ENCODE data around the gene PHYHD1.

Gene PHYHD1

GRCh38 chr9:128921881-128922763 lies 1.3 kb downstream of the PHYHD1 start:
- no peak for DNase-seq
- Mint-ChIP-seq H3K27me3 (no peaks in the 10 kb centered on the region), H3K27ac (no peak overlapping the region), H3K4me1 (peaks cover 24% of the 10 kb centered on the region), H3K4me3 (no peak overlapping the region), H3K9me3 (no peaks in the 10 kb centered on the region), H3K36me3 (peaks cover 20% of the 10 kb centered on the region)
- CTCF ChIA-PET = interaction anchor here (0.9 to 9.5 kb wide), 3 partner anchors 44 to 276 kb away, joined by 3 to 153 read pairs (median 5); no protein-coding TSS in a partner anchor

DNA sequence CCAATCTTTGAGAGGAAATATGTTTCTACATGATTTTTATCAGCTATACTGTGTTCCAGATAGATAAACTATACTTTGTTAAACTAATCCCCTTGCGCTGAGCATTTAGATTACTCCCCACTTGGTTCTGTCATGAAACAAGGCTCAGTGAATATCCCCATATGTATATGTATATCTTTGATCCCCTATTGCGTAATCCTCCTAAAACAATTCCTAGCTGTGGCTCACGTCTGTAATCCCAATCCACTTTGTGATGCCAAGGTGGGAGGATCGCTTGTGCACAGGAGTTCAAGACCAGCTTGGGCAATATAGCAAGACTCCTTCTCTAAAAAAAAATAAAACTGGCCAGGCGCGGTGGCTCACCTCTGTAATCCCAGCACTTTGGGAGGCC lies 2.7 kb downstream of the PHYHD1 start:
- Mint-ChIP-seq H3K27me3 (no peaks in the 10 kb centered on the region), H3K27ac (no peak overlapping the region), H3K4me3 (no peak overlapping the region), H3K9me3 (no peaks in the 10 kb centered on the region), H3K36me3 (peaks cover 9% of the 10 kb centered on the region), H3K4me1 (peaks cover 33% of the 10 kb centered on the region)
- CTCF ChIA-PET = interaction anchor here (0.9 to 9.5 kb wide), 7 partner anchors 21 to 277 kb away, joined by 3 to 153 read pairs (median 5); partner anchors contain the start of genes ENDOG and SPOUT1
- DNase-seq = no peak

GRCh38 chr9:128927731-128928411 lies 7.1 kb downstream of the PHYHD1 start:
- Mint-ChIP-seq H3K9me3 (no peaks in the 10 kb centered on the region), H3K4me1 (peaks cover 24% of the 10 kb centered on the region), H3K36me3 (no peaks in the 10 kb centered on the region), H3K4me3 (no peak overlapping the region), H3K27ac (peak overlapping the region; percentile 0), H3K27me3 (no peaks in the 10 kb centered on the region)
- peak; percentile 63 for DNase-seq
- CTCF ChIA-PET = interaction anchor here (0.7 to 9.5 kb wide), 27 partner anchors 9 to 290 kb away, joined by 3 to 153 read pairs (median 6); partner anchors contain the start of genes ENDOG, KYAT1, LRRC8A and SPOUT1

DNA sequence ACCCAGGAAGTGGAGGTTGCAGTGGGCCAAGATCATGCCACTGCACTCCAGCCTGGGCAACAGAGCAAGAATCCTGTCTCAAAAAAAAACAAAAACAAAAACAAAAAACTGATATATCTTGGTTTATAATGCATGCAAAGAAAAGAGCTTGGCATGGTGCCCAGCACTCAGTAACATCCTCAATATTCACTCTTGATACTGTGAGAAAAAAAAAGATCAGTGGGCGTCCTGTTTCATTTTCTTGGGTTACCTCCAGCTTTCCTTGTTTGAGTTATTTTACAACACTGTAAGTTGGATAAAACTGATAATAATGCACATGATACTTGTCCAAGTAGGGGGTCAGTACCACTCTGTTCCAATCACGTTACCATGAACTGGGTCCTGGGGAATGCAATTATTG lies 7.8 kb downstream of the PHYHD1 start:
- H3K27me3 Mint-ChIP-seq = peaks cover 2% of the 10 kb centered on the region
- H3K4me3 Mint-ChIP-seq = no peak overlapping the region
- no peaks in the 10 kb centered on the region for H3K36me3 Mint-ChIP-seq
- CTCF ChIA-PET = interaction anchor here (0.6 to 9.5 kb wide), 27 partner anchors 8 to 291 kb away, joined by 3 to 153 read pairs (median 6); partner anchors contain the start of genes ENDOG, KYAT1, LRRC8A and SPOUT1
- H3K4me1 Mint-ChIP-seq = peaks cover 24% of the 10 kb centered on the region
- no peaks in the 10 kb centered on the region for H3K9me3 Mint-ChIP-seq
- DNase-seq = no peak
- peak overlapping the region; percentile 19 for H3K27ac Mint-ChIP-seq

DNA sequence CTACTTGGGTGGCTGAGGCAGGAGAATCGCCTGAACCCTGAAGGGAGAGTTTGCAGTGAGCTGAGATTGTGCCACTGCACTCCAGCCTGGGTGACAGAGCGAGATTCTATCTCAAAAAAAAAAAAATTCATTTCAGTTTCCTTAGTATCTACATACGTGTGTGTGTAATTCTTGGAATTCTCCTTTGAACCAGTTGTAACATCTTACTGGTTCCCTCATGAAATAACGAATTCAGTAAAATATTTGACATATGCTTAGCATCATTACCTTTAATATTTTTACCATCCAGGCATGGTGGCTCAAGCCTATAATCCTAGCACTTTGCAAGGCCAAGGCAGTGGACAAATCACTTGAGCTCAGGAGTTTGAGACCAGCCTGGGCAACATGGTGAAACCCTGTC lies 8.8 kb downstream of the PHYHD1 start:
- H3K9me3 Mint-ChIP-seq = no peaks in the 10 kb centered on the region
- H3K36me3 Mint-ChIP-seq = no peaks in the 10 kb centered on the region
- CTCF ChIA-PET = interaction anchor here (0.9 to 9.5 kb wide), 10 partner anchors 13 to 281 kb away, joined by 3 to 153 read pairs (median 8); partner anchors contain the start of genes KYAT1 and LRRC8A
- H3K27me3 Mint-ChIP-seq = peaks cover 6% of the 10 kb centered on the region
- H3K4me3 Mint-ChIP-seq = no peak overlapping the region
- H3K4me1 Mint-ChIP-seq = peaks cover 24% of the 10 kb centered on the region
- no peak for DNase-seq
- H3K27ac Mint-ChIP-seq = no peak overlapping the region

DNA sequence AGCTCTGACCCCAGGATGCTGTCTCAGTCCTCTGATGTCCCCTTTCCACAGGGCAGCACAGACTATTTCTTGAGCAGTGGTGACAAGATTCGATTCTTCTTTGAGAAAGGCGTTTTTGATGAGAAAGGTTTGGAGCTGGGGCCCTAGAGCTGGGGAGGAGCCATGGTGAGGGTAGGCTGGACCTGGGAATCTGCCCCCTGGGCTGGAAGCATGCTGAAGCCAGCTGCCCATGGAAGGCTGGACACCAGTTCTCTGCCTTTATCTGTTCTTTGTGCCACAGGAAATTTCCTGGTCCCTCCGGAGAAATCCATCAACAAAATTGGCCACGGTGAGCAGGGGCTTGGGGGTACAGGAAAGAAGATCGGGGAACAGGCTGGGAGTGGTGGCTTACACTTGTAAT lies 12.9 kb downstream of the PHYHD1 start:
- Mint-ChIP-seq H3K4me1 (no peaks in the 10 kb centered on the region), H3K27ac (no peak overlapping the region), H3K9me3 (no peaks in the 10 kb centered on the region), H3K27me3 (peaks cover 6% of the 10 kb centered on the region), H3K36me3 (no peaks in the 10 kb centered on the region), H3K4me3 (no peak overlapping the region)
- CTCF ChIA-PET = interaction anchor here (1.3 to 1.7 kb wide), 2 partner anchors 9 to 72 kb away, joined by 4 to 6 read pairs; no protein-coding TSS in a partner anchor
- no peak for DNase-seq

- CTCF ChIA-PET = interaction anchor here (2.4 kb wide), 1 partner anchor 8 kb away, joined by 11 read pairs; no protein-coding TSS in a partner anchor
- Mint-ChIP-seq H3K36me3 (no peaks in the 10 kb centered on the region), H3K27me3 (peaks cover 6% of the 10 kb centered on the region), H3K4me1 (no peaks in the 10 kb centered on the region), H3K4me3 (no peak overlapping the region), H3K9me3 (no peaks in the 10 kb centered on the region), H3K27ac (no peak overlapping the region)
- DNase-seq = no peak
These were observed 15.5 kb downstream of the PHYHD1 start for GRCh38 chr9:128936171-128936865.

DNA sequence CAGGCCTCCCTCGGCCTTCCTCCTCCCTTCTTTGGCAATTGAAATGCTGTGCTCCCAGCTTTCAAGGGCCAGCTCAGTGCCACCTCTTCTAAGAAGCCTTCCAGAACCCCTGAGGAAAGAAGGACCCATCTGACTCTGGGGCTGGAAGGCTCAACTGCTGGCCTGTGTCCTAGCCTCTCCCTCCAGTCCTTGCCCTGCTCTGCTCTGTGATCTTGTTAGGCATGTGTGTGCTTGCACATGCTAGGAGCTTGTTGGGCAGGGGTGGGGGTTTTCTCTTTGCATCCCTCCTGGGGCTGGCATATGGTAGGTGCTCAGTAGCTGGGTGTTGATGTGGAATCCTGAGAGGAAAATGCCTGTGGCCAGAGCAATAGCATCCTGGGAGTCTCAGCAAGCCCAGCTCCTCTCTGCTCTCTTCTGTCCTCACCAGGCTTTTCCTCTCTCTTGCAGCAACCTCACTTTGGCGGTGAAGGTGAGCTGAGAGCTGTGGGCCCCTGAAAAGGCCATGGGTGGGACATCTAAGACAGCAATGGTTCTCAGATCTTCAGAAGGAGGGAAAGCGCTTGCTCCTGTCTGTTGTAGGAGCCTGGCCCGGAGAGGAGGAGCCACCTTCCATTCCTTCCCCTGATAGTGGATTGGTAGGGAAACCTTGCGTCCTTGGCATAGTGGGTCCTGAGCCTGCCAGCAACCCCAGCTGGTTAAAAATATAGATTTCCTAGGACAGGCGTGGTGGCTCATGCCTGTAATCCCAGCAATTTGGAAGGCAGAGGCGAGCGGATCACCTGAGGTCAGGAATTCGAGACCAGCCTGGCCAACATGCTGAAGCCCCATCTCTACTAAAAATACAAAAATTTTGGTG lies 16.8 kb downstream of the PHYHD1 start:
- H3K4me3 Mint-ChIP-seq = no peak overlapping the region

GRCh38 chr9:128940271-128940921 lies 19.6 kb downstream of the PHYHD1 start:
- Mint-ChIP-seq H3K4me3 (no peak overlapping the region), H3K27ac (no peak overlapping the region), H3K27me3 (no peaks in the 10 kb centered on the region), H3K36me3 (no peaks in the 10 kb centered on the region), H3K4me1 (no peaks in the 10 kb centered on the region), H3K9me3 (no peaks in the 10 kb centered on the region)
- CTCF ChIA-PET = no interaction called here
- no peak for DNase-seq

More for the DNA sequence above, 16.8 kb downstream of the PHYHD1 start:
- H3K4me1 Mint-ChIP-seq = no peaks in the 10 kb centered on the region
- no peaks in the 10 kb centered on the region for H3K9me3 Mint-ChIP-seq
- H3K27ac Mint-ChIP-seq = no peak overlapping the region
- DNase-seq = no peak
- CTCF ChIA-PET = interaction anchor here (2.4 kb wide), 1 partner anchor 9 kb away, joined by 11 read pairs; no protein-coding TSS in a partner anchor
- no peaks in the 10 kb centered on the region for H3K36me3 Mint-ChIP-seq
- peaks cover 6% of the 10 kb centered on the region for H3K27me3 Mint-ChIP-seq

DNA sequence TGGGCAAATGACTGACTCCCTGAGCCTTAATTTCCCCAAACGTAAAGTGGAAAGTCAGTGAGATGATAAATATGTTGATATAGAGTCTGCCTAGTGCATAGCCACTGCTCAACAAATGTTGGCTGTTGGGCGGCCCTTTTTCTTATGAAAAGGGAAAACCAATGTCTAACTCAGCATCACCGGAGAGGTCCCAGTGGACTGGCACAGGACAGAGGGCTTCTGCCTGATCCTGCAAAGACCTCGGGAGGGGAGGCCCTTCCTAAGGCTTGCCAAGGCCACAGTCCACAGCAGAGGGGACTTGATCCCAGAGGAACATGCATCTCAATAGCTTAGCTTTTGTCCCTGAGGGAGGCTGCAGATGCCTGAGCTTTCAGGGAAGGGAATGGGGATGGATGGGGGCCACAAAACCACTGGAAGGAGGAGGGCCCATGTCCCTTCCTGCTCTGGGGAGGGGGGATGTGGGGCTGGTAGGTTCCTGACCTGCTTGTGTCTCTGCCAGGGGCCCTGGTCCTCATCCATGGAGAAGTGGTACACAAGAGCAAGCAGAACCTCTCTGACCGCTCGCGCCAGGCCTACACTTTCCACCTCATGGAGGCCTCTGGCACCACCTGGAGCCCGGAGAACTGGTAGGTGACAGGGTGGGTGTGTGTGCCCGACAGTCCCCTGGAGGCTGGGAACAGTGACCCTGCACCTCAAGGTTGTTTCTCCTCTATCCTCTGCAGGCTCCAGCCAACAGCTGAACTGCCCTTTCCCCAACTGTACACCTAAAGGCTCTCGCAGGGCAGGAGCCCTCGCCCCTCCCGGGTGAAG lies 20.4 kb downstream of the PHYHD1 start:
- Mint-ChIP-seq H3K27me3 (no peaks in the 10 kb centered on the region), H3K4me1 (peaks cover 7% of the 10 kb centered on the region), H3K9me3 (no peaks in the 10 kb centered on the region), H3K36me3 (peaks cover 6% of the 10 kb centered on the region), H3K27ac (no peak overlapping the region), H3K4me3 (no peak overlapping the region)
- DNase-seq = no peak
- CTCF ChIA-PET = interaction anchor here (1.4 kb wide), 1 partner anchor 77 kb away, joined by 4 read pairs; no protein-coding TSS in a partner anchor

DNA sequence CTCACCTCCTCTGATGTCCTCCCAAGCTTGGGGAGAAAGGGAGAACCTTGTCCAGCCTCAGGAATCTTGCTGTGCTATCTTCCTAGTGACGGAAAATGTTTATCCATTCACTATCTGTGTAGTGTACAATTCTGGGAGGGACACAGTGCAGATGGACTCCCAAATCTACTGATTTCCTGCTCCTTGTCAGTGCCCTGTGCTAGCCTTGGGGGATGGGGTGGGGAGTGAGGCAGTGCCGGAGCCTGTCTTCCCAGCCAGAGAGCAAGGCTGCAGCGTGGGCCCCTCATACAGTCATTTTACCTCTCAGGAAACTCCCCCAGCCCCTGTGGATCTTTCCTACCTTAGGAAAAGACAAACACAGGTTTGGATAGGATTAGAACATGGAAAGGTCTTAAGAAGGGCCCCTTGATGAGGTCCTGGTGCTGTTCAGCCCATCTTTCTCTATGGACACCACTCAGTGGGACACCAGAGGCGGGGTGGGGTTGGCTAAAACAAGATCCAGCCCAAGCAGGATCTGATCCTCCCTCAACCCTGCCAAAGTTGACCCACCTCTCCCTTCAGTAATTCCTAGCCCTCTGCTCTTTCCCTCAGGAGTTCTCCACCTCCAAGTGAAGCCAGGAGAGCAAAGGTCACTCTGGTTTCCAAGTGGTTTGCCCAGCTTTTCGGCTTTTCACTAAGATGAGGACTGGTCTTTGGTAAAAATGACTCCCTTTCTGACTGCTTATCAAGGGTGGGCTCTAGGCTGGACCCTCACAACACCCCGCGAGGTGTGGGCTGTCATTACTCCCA lies 23.2 kb downstream of the PHYHD1 start:
- Mint-ChIP-seq H3K4me1 (peaks cover 25% of the 10 kb centered on the region), H3K4me3 (no peak overlapping the region), H3K9me3 (no peaks in the 10 kb centered on the region), H3K36me3 (peaks cover 14% of the 10 kb centered on the region), H3K27me3 (peaks cover 5% of the 10 kb centered on the region), H3K27ac (no peak overlapping the region)
- DNase-seq = no peak
- CTCF ChIA-PET = interaction anchor here (1.4 kb wide), 1 partner anchor 16 kb away, joined by 6 read pairs; no protein-coding TSS in a partner anchor

Measured in activated naive CD4-positive, alpha-beta T cell treated with anti-CD3 and anti-CD28 coated beads, Interleukin-2, amount 10 ng/mL, durations not matched to agents 7 days and 5 days (primary cell).